Measurements from ENCODE around the gene SEPTIN2. TPM values are rescaled to one million over a fixed set of nuclear protein-coding genes. Genes with fewer than 3 reads are reported as not detected.

SEPTIN2 gene
- total and polyA plus RNA-seq, 10 of the 15 experiments (the other 5 are each of a cell fraction or from before 2014, with no cell fraction given) = 169 to 474 (median 269) TPM

DNA sequence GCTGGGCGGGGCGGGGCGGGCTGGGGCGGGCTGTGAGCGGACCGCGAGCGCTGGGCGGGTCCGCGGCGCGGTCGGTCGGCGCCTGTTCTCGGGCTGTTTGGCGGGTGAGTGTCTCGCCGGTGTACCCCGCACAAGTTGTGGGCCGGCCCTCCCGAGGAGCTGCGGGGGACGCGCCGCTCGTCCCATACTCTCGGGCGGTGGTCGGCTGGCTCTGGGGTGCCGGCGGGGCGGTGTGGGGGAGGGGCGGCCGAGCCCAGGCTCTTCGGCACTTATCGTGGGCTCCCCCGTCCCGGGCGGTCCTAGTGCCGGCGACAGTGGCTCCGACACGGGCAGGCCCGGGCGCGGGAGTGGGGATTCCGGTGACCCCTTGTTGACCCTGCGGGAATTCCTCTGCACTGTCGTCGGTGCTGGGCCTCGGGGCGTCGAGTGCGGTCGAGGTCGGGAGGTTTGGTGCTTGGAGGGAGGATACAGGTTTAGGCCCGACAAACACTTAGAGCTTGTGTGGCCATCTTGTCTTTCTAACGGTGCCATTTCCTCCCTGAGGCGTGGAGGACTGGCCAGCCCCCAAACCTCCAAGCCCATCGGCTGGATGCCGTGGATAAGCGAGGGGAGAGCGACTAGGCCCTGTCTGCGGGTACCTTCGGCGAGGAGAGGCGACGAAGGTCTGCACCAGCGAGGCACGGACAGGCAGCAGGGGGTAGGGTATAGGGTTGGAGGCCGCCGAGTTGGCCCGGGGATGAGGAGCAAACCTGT is at the start of gene SEPTIN2 (continued):
- no peak for TF ChIP-seq TARDBP (IDR thresholded peaks at IDR 0.05; ENCODE audit: borderline replicate concordance)
- no peak for TF ChIP-seq ATF7 (IDR thresholded peaks at IDR 0.05; ENCODE audit: low read depth)
- no peak; the same call in 1 of the 2 replicates for TF ChIP-seq EED (IDR thresholded peaks at IDR 0.05; ENCODE audit: low read depth)
- TF ChIP-seq, protein P1, sequence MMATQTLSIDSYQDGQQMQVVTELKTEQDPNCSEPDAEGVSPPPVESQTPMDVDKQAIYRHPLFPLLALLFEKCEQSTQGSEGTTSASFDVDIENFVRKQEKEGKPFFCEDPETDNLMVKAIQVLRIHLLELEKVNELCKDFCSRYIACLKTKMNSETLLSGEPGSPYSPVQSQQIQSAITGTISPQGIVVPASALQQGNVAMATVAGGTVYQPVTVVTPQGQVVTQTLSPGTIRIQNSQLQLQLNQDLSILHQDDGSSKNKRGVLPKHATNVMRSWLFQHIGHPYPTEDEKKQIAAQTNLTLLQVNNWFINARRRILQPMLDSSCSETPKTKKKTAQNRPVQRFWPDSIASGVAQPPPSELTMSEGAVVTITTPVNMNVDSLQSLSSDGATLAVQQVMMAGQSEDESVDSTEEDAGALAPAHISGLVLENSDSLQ (IDR thresholded peaks at IDR 0.05) = no peak
- TF ChIP-seq NRF1 (conservative IDR thresholded peaks at IDR 0.05; ENCODE audit: low read depth, low read length) = no peak
- no peak for TF ChIP-seq CBX5 (IDR thresholded peaks at IDR 0.05; ENCODE audit: low read depth)
- no peak for TF ChIP-seq BRCA1 (IDR thresholded peaks at IDR 0.05; ENCODE audit: low read depth, low read length)
- no peak for TF ChIP-seq SMARCA5 (IDR thresholded peaks at IDR 0.05)

DNA sequence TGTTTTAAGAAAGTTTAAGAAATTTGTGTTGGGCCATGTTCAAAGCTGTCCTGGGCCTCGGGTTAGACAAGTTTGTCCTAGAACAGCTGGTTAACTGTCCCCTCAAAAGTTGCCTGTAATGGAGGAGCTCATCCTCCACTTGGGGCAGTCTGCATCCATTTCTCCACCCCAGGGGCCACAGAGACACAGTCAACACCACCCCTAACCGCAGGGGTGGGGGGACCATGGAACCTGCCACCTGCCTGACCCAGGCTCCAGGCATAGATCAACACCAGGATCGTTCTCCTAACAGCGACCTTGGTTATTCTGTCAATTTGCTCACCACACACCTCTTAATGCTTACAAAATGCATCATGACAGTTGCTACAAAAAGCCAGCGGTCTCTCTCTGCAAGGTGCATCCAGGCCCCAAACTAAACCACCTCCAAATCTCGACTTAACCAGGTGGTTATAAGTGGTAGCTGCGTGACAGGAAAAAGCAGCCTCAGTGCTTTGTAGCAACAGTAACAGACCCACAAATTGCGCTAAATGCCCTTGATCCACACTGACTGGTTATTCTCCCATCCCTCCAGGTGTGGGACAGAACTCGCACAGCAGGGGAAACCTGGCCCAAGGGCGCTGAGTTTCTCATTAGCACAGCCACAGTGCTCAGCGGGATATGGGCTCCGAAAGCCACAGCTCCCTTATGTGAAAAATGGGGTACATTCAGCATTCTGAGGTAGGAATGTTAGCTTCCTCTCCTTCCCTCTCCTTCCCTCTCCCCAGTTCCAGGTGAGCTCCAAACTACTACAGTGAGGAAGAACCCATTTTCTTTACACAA is 48.3 kb upstream of the SEPTIN2 start:
- H3K9me3 ChIP-seq (replicated peaks; ENCODE audit: control insufficient read depth, insufficient read depth, low read length) = no peaks in the 10 kb centered on the region
- TF ChIP-seq MYC (IDR thresholded peaks at IDR 0.05; ENCODE audit: insufficient read depth, insufficient read length, insufficient replicate concordance, low read length, severe bottlenecking) (no peak), RCOR1 (conservative IDR thresholded peaks at IDR 0.05; ENCODE audit: low read depth, low read length) (no peak), NFYA (IDR thresholded peaks at IDR 0.05; ENCODE audit: borderline replicate concordance, low read depth, low read length) (no peak), HDAC2 (IDR thresholded peaks at IDR 0.05) (no peak), RAD21 (IDR thresholded peaks at IDR 0.05; ENCODE audit: insufficient read depth, low read depth, low read length) (peak; percentile 29; the same call in 1 of the 2 replicates), EED (IDR thresholded peaks at IDR 0.05; ENCODE audit: low read depth) (no peak)
- TF ChIP-seq, protein P2, sequence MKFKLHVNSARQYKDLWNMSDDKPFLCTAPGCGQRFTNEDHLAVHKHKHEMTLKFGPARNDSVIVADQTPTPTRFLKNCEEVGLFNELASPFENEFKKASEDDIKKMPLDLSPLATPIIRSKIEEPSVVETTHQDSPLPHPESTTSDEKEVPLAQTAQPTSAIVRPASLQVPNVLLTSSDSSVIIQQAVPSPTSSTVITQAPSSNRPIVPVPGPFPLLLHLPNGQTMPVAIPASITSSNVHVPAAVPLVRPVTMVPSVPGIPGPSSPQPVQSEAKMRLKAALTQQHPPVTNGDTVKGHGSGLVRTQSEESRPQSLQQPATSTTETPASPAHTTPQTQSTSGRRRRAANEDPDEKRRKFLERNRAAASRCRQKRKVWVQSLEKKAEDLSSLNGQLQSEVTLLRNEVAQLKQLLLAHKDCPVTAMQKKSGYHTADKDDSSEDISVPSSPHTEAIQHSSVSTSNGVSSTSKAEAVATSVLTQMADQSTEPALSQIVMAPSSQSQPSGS (IDR thresholded peaks at IDR 0.05; ENCODE audit: low read length) = no peak
- TF ChIP-seq, protein P3, sequence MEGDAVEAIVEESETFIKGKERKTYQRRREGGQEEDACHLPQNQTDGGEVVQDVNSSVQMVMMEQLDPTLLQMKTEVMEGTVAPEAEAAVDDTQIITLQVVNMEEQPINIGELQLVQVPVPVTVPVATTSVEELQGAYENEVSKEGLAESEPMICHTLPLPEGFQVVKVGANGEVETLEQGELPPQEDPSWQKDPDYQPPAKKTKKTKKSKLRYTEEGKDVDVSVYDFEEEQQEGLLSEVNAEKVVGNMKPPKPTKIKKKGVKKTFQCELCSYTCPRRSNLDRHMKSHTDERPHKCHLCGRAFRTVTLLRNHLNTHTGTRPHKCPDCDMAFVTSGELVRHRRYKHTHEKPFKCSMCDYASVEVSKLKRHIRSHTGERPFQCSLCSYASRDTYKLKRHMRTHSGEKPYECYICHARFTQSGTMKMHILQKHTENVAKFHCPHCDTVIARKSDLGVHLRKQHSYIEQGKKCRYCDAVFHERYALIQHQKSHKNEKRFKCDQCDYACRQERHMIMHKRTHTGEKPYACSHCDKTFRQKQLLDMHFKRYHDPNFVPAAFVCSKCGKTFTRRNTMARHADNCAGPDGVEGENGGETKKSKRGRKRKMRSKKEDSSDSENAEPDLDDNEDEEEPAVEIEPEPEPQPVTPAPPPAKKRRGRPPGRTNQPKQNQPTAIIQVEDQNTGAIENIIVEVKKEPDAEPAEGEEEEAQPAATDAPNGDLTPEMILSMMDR (IDR thresholded peaks at IDR 0.05 in 2 of 3, conservative IDR thresholded peaks at IDR 0.05 in 1 of 3; ENCODE audit: control insufficient read depth in 2 of 3, extremely low read depth in 1 of 3, insufficient read depth in 1 of 3, low read depth in 3 of 3, low read length in 3 of 3) = peak in 1 of 3 experiments; percentile 8; a peak in 1 of 6 replicates
- ATAC-seq (peak; percentile 22; the same call in 2 of the 3 replicates), DNase-seq (ENCODE audit: low read depth, low spot score) (no peak), FAIRE-seq (no peak)
- H3K4me3 ChIP-seq = no peak overlapping the region
- no TSS peak for BruUV-seq (replicated peaks)
- no peak overlapping the region for H2AFZ ChIP-seq (ENCODE audit: control insufficient read depth, low read depth, low read length)
- ChIA-PET POLR2A (no interaction called here), CTCF (interaction anchor here (0.8 to 1.4 kb wide), 5 partner anchors 16 to 345 kb away, joined by 3 to 10 read pairs (median 4); no protein-coding TSS in a partner anchor), SMC1A (ENCODE audit: uncharacterized antibody, unreplicated experiment) (interaction anchor here (0.6 to 1.5 kb wide), 9 partner anchors 9 to 125 kb away, joined by 3 to 5 read pairs (median 3); no protein-coding TSS in a partner anchor), RAD21 (ENCODE audit: unreplicated experiment) (interaction anchor here (0.6 to 1.3 kb wide), 4 partner anchors 51 to 136 kb away, joined by 3 to 6 read pairs (median 3); no protein-coding TSS in a partner anchor)
- H3K27ac ChIP-seq (ENCODE audit: control insufficient read depth, insufficient read depth) = no peak overlapping the region
- H3K27me3 ChIP-seq (replicated peaks in 1 of 2; ENCODE audit: control insufficient read depth in 2 of 2, insufficient read depth in 2 of 2, low read length in 1 of 2) = no peaks in the 10 kb centered on the region
- no peak overlapping the region for H3K9ac ChIP-seq (ENCODE audit: control insufficient read depth, insufficient read depth, low read length)
- H4K20me1 ChIP-seq (ENCODE audit: control insufficient read depth, insufficient read depth) = peaks cover 12% of the 10 kb centered on the region
- peaks cover 24 to 38% of the 10 kb centered on the region in 2 experiments for H3K36me3 ChIP-seq (ENCODE audit: control insufficient read depth in 2 of 2, insufficient read depth in 2 of 2, low read length in 1 of 2)
- H3K4me2 ChIP-seq (ENCODE audit: control insufficient read depth, insufficient read depth) = no peak overlapping the region
- WGBS (ENCODE audit: insufficient coverage, insufficient replicate concordance, low lambda C conversion rate, missing lambda C conversion rate) = 84% methylated on average over 12 of the region's 12 CpGs
- H3K79me2 ChIP-seq (ENCODE audit: control insufficient read depth, insufficient read depth, low read length) = peaks cover 44% of the 10 kb centered on the region
- in situ Hi-C loops (cut with MboI) (no loop called here), intact Hi-C loops (cut with micrococcal nuclease; ENCODE audit: unreplicated experiment) (no loop called here)
- H3K4me1 ChIP-seq (ENCODE audit: control insufficient read depth, insufficient read depth, low read length) = peaks cover 10% of the 10 kb centered on the region; the same call in 1 of the 2 replicates

Data from GM12878 (cell line).